Dedifferentiated amniotic fluid mesenchymal stem cell (primary cell): ENCODE measurements around the gene AS3MT.
"Not testable (repeated sequence)": the region's sequence is repeated elsewhere in the genome, so short reads cannot be mapped to it uniquely, and the experiment has no call there.

Experiments used
- DNase-seq: peaks from one replicate; pipeline ENCODE4 v3.0.0-alpha.2; 2016; ENCODE audit errors: extremely low spot score

Gene AS3MT

GRCh38 chr10:102919246-102919959 lies 50.1 kb downstream of the AS3MT start:
- DNase-seq, result no peak

- DNase-seq, result no peak
These were observed 50.9 kb downstream of the AS3MT start for GRCh38 chr10:102919992-102920739.

- no peak for DNase-seq
These were observed 54.3 kb downstream of the AS3MT start for GRCh38 chr10:102923601-102924000.

- no peak for DNase-seq
These were observed 57.6 kb downstream of the AS3MT start for GRCh38 chr10:102926842-102927241.

- DNase-seq, result no peak
These were observed 58.2 kb downstream of the AS3MT start for GRCh38 chr10:102927311-102928010.

GRCh38 chr10:102928442-102928841 lies 59.2 kb downstream of the AS3MT start:
- DNase-seq, result not testable (repeated sequence)

- no peak for DNase-seq
These were observed 61.5 kb downstream of the AS3MT start for GRCh38 chr10:102930720-102931119.

GRCh38 chr10:102931643-102932042 lies 62.4 kb downstream of the AS3MT start:
- DNase-seq, result no peak

- DNase-seq, result no peak
These were observed 66.2 kb downstream of the AS3MT start for GRCh38 chr10:102935505-102935904.

GRCh38 chr10:102935939-102936605 lies 66.8 kb downstream of the AS3MT start:
- DNase-seq, result no peak

- no peak for DNase-seq
These were observed 72.1 kb downstream of the AS3MT start for GRCh38 chr10:102941401-102941800.

- DNase-seq, result no peak
These were observed 76.2 kb downstream of the AS3MT start for GRCh38 chr10:102945449-102945848.

- no peak for DNase-seq
These were observed 76.7 kb downstream of the AS3MT start for GRCh38 chr10:102945962-102946361.

GRCh38 chr10:102946992-102947391 lies 77.7 kb downstream of the AS3MT start:
- no peak for DNase-seq

GRCh38 chr10:102948176-102948575 lies 78.9 kb downstream of the AS3MT start:
- DNase-seq, result no peak

- no peak for DNase-seq
These were observed 79.5 kb downstream of the AS3MT start for GRCh38 chr10:102948786-102949185.

- DNase-seq, result no peak
These were observed 80.6 kb downstream of the AS3MT start for GRCh38 chr10:102949916-102950315.

- DNase-seq, result no peak
These were observed 82.0 kb downstream of the AS3MT start for GRCh38 chr10:102951316-102951715.
